DMS53 treated with DMSO at 0.1 percent for 48 hours (cell line): ENCODE measurements around the gene EGFLAM.

Source experiments
- DNase-seq: peaks from one replicate; lab custom pipeline; 2025; ENCODE audit not compliant: unreplicated experiment; lab: John Stamatoyannopoulos, UW

The EGFLAM gene

DNA sequence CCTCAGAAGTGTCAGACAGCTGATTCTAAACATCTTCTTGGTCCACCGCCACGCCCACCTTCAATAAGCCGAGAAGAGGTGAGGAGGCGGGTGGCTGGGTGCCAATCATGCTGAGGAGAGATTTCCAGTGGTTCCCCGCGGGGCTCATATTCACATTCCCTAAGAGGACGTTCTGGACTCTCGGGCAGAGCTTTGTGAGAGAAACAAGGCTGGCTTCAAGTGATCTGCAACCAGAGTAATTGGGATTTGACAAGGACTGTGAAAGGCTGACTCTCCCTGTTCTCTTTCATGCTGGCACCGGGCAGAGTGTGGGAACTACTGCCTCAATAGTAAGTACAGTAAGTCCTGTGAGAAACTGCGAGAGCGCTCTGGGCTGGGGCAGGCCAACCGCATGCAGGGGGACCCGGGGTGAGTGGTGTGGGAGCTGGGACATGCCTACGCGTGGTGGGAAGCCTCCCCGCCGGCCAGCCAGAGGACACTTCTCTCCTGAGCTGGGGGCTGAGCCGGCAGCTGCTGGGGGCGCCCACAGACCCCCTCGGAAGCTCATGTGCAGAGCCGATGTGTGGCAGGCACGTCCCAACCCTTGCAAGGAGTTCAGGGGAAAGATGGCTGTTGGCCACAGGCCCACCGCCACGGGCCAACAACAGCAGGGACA, 187.1 kb downstream of the EGFLAM start:
- DNase-seq, result no peak

GRCh38 chr5:38446029-38446522, 187.7 kb downstream of the EGFLAM start:
- no peak for DNase-seq

GRCh38 chr5:38447056-38447455, 188.7 kb downstream of the EGFLAM start:
- no peak for DNase-seq

- no peak for DNase-seq
Observed at GRCh38 chr5:38447786-38448185, 189.4 kb downstream of the EGFLAM start.

- DNase-seq, result no peak
Observed at GRCh38 chr5:38448568-38449350, 190.4 kb downstream of the EGFLAM start.

- no peak for DNase-seq
Observed at GRCh38 chr5:38450627-38451026, 192.3 kb downstream of the EGFLAM start.

GRCh38 chr5:38451074-38451725, 192.8 kb downstream of the EGFLAM start:
- DNase-seq, result no peak

DNA sequence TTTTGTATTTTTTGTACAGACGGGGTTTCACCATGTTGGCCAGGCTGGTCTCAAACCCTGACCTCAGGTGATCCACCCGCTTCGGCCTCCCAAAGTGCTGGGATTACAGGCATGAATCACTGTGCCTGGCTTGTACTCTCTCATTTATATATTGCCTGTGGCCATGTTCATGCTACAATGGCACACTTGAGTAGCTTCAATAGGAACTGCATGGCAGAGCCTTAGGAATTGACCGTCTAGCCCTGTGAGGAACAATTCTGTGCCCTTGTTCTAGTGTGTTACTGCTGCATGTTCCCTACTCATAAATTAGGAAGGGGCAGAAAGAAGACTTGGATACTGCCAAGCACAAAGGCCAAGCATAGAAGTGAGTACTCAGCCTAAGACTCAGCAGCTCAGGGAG, 193.8 kb downstream of the EGFLAM start:
- DNase-seq, result no peak

DNA sequence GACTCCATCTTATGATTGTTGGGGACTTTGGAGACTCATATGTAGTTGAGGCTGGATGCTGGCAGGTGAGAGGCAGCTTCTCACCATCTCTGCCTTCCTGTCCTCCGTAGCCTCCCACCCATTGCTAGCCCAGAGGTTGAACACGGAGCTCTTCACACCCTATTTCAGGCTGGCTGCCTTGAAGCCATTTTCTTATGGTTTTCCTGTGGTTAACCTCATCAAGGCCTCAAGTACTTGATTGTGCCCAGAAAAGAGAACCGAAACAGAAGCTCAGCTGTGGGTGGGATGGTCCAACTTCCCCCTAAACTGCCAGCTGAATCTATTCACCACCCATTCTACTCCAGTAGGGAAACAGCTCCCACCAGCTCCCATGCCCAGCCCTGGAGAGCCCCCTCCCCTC, 195.1 kb downstream of the EGFLAM start:
- DNase-seq, result no peak

GRCh38 chr5:38453921-38454320, 195.6 kb downstream of the EGFLAM start:
- DNase-seq, result no peak

DNA sequence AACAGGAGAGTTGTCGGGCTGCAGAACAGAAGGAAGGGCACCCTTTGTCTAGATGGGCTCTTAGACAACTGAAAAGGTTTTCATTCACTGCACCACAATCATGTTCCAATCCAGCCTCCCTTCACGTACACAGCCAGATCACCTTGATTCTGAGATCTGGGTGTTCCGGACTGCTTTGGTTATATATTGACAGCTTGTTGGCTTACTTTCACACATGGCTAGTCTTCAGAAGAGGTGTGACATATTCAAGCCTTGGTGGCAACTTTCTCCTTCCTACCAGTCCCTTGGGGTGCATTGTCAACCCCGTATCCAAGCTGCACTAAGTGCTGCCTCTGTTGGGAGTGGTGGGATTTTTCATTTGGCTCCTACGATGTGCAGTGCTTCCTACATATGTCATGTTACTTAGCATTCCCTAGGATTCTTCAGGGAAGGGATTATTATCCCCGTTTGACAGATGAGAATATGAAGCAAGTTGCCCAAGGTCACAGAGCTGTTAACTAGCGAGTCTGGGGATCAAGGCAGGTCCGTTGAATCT, 197.5 kb downstream of the EGFLAM start:
- no peak for DNase-seq

DNA sequence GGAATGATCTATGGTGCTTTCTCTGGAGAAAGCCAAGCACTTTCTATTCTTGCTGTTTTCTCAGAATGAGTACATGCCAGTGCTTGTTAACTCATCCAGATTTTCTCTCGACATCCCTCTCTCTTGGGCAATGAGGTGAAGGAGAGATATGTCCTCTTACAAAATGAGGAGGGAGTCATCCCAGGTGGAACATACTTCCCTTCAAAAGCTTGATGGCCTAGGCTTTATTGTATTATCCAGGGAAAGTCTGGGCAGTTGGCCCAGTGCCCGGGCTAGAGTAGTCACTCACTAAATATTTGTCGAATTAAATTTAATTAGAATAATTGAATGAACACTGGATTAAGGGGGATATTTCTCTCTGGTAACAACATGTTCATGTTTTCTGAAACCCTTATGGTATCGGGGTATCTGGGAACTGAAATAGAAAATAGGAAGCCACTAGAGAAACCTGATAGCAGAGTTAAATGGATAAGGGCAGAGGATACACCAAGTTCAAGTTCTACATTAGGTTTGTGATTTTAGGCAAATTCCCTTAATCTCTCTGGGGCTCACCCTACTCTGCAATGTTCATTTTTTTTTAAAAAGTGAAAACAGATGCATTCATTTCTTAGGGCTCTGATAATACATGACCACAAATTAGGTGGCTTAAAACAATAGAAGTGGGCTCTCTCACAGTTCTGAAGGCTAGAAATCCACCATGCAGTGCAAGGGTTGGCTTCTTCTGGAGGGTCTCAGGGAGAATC, 198.5 kb downstream of the EGFLAM start:
- no peak for DNase-seq

- DNase-seq, result no peak
Observed at GRCh38 chr5:38458174-38458573, 199.8 kb downstream of the EGFLAM start.

DNA sequence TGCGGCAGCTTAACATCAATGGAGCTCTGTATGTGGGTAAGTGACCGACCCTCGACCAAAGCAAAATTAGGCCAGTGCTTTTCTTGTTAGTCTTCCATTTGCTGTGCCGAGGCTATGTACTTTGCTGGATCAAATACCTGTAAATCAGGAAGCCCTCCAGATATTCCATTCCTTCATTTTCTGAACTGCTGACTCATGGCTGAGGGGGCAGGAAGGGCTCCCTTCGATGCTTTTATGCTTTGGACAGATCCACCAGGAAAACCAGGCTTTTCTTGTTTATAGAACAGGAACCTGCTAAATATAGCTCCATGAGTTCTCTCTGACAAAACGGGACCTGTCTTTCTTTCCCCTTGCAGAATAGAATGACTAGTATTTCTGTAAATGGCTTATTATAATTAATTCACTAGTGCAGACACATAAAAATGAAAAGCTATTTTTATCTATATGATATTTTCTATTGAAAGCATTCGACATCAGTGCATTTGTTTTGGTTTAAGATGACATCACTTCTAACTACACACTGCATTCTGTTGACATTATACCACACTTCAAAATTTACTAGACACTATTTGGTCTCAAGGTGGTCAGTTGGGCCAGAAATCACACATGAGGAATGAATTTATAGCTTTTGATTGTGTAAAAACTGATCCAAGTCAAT, 204.7 kb downstream of the EGFLAM start:
- no peak for DNase-seq

DNA sequence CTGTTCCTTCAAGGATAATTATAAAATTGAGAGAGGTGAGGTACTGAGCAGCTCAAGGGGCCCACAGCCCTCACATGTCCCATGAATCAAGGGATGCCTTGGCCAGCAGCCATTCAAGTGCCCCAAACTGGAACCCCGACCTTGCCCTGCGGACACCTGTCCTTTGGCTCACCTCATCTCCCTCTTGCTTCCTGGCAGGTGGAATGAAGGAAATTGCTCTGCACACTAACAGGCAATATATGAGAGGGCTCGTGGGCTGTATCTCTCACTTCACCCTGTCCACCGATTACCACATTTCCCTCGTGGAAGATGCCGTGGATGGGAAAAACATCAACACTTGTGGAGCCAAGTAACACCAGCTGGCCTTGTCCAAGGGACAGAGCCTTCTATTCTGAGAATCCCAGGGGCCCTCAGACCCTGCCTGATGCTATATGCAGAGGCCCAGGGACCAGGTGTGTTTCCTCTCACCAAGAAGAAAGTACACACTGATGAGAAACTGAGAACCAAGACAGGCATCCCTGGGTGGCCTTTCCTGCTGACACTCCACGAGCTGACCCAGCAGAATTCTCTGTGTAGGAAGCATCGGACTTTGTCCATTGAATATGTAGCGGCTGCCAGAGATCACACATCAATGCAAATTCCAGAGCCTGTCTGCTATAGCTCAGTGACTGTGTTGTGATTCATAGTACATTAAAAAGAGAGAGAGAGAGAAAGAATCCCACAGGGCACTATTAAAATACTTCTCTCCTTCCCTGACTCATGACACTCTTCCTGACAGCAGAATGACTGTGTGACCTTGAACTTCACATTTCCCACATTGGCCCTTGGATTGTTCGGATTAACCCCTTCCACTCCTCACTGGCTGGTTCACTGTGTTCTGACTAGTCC, 205.5 kb downstream of the EGFLAM start:
- peak; percentile 10 for DNase-seq

DNA sequence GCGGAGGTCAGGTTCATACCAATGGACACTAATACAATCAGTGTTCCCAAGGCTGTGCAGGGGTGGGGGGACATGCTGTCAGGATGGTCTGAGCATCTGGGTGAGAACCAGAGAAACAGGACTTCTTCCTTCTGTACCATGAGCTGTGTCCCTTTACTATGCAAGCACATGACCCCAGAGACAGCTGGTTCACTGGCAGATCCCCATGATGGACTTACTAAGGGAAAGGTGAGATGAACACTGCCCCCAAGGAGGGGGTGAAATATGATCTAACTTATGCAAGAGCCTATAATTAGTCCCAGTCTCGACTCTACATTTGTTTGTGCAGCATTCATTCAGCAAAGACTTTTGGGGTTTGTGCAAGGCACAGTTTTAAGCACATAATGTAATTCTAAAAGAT, 206.7 kb downstream of the EGFLAM start:
- no peak for DNase-seq

DNA sequence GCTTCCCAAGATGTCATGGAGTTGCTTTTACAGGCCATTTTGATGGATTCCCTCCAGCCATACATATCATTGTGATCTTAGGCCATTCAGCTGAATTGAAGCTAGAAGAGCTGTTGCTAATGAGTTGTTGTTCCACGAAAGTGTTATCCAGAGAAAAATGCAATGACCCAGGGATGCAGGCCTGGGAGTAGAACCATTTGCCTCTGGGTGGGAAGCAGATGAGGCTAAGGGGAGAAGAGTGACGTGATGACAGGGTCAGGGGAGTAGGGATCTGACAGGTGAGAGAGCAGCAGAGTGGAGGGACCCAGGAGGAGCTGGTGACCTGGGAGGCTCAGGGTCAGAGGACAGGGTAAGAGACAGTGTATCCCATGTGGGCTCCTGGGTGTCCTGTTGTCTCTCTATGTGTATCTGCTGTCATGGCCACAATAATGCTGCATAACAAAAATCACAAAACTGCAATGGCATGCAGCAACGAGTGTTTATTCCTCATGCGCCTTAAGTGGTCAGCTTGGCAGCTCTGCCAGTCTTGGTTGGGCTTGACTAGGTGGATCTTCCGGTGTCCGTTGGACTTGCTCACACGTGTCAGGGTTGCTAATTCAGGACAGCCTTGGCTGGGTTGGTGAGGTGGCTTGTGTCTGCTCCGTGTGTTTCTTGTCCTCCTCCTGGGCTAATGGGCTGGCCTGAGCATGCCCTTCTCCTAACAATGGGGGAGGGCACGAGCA, 207.5 kb downstream of the EGFLAM start:
- no peak for DNase-seq

- no peak for DNase-seq
Observed at GRCh38 chr5:38466424-38467189, 208.2 kb downstream of the EGFLAM start.
